GM19238 (cell line): ENCODE measurements around the gene SLC35F2.
"Not testable (repeated sequence)": the region's sequence is repeated elsewhere in the genome, so short reads cannot be mapped to it uniquely, and the experiment has no call there.

ENCODE experiments used
- DNase-seq: peaks from one replicate; pipeline ENCODE4 v3.0.0; 2011; ENCODE audit warnings: low spot score; ENCODE audit not compliant: insufficient read length

SLC35F2 gene

GRCh38 chr11:107791343-107792048 lies 67.1 kb downstream of the SLC35F2 start:
- DNase-seq, result no peak

DNA sequence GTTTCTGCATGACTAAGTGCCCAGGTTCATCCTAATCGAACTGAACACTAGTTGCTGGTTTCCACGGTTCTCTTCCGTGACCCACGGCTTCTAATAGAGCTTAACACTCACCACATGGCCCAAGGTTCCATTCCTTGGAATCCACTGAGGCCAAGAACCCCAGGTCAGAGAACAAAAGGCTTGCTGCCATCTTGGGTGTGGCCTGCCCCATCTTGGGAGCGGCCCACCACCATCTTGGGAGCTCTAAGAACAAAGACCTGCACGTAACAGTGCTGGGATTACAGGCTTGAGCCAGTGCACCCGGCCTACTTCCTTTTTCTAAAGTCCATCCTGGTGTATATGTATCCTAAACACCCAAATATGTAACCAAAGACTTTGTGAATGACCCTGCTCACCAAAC lies 68.8 kb downstream of the SLC35F2 start:
- no peak for DNase-seq

- DNase-seq, result no peak
Observed at GRCh38 chr11:107787733-107788132, 70.9 kb downstream of the SLC35F2 start.

DNA sequence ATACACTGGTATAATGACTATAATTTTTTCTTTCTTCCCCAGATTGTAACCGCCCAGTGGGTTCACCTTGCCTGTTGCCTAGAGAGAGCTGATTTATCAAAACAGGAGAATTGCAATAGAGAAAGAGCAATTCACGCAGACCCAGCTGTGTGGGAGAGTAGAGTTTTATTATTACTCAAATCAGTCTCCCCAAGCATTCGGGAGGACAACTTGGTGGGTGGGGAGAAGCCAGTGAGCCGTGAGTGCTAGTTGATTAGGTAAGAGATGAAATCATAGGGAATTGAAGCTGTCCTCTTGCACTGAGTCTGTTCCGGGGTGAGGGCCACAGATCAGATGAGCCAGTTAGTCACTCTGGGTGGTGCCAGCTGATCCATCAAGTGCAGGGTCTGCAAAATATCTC lies 73.2 kb downstream of the SLC35F2 start:
- DNase-seq, result no peak

DNA sequence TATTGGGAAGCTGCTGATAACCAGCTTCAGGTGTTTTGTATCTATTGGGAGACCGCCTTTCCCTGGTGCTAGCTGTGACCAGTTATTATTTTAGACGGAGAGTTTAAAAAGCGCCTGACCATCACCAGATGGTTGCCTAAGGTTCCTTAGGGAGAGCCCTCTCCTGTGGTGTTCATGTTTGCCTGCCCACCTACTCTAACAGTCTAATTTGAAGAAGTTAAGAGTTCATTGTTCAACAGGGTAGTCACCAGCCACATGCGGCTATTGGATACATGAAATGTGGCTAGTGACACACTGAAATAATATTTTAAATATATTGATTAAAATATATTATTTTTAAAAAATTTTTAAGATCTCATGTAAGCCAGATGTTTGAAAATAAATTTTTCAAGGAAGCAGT lies 75.5 kb downstream of the SLC35F2 start:
- no peak for DNase-seq

- no peak for DNase-seq
Observed at GRCh38 chr11:107780775-107781174, 77.8 kb downstream of the SLC35F2 start.

DNA sequence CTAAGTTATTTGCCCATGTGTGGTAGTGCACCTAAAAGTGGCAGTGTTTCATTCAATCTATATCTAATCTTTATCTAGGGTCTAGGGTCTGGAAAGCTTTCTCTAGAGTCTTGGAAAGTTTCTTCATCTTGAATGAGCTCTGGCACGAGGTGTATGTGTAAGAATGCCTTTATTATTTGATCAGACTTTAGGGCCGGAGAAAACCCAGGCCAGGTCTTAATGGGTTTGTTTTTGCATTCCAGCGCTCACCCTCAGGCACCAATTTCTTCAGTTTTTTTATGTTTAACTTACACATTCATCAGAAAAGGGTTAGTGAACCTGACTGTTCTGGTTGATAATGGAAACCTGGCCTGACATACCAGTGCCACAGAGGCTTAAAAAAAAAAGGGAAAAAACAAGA lies 78.5 kb downstream of the SLC35F2 start:
- DNase-seq, result no peak

- no peak for DNase-seq
Observed at GRCh38 chr11:107778839-107779517, 79.6 kb downstream of the SLC35F2 start.

DNA sequence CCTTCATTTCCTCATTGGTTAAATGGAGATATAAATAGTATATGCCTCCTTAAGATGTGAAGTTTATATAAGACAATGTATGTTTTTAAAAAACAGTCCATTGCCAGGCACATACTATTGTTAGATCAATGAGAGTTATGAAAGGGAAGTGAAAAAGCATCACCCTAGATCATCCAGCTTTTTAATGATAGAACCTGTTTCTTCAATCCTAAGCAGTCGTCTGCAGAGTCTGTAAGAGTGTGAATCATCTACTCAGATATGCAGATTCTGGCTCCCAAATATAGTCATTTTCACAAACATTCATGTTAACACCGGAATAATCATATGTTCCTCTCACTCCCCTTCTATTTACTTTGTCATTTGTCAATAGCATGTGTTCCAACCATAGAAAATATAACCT lies 81.5 kb downstream of the SLC35F2 start:
- DNase-seq, result no peak

DNA sequence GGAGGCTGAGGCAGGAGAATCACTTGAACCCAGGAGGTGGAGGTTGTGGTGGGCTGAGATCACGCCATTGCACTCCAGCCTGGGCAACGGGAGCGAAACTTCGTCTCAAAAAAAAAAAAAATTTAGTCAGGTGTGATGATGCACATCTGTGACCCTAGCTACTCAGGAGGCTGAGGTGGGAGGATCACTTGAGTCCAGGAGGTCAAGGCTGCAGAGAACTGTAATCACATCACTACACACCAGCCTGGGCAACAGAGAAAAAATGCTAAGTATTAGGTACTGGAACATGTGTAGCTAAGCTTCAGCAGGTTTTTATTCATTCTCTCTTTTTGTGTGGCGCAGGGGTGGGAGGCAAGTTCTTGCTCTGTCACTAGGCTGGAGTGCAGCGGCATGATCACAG lies 82.5 kb downstream of the SLC35F2 start:
- DNase-seq, result no peak

- no peak for DNase-seq
Observed at GRCh38 chr11:107770551-107770951, 88.0 kb downstream of the SLC35F2 start.

GRCh38 chr11:107769189-107769588 lies 89.4 kb downstream of the SLC35F2 start:
- DNase-seq, result no peak

- DNase-seq, result not testable (repeated sequence)
Observed at GRCh38 chr11:107758719-107759355, 99.8 kb downstream of the SLC35F2 start.

GRCh38 chr11:107757661-107758060 lies 100.9 kb downstream of the SLC35F2 start:
- DNase-seq, result no peak

DNA sequence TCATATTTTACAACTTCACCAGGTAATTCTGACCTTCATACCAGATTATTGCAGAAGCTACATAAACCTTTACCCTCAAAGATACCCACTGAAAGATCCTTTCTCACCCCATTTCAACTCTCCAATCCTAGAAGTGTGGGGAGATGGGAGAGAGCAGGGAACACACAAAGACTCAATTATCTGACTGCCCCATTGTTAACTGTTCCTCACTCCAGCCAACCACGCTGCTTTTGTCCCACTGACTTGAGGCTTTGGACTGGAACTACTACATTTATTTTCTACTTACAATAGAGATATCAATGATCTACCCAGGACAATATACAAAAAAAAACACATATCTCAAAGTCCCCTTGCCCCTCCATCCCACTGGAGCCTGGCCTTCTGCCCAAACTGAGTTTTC lies 102.0 kb downstream of the SLC35F2 start:
- no peak for DNase-seq

- DNase-seq, result no peak
Observed at GRCh38 chr11:107752949-107753822, 105.4 kb downstream of the SLC35F2 start.

DNA sequence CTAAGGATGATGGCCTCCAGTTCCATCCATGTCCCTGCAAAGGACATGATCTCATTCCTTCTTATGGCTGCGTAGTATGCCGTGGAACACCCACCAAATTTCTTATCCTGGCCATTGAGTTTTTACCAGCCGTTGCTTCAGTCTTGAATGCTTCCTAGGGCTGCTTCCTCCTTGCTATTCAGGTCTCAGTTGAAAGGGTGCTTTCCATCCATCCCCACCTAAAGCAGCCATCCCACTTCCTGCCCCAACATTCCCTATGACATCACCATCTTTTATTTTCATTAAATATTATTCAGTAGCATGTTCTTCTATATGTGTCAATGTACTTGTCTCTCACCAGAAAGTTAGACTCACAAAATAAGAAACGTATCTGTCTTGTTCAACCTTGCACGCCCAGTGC lies 106.1 kb downstream of the SLC35F2 start:
- DNase-seq, result no peak

GRCh38 chr11:107751082-107751481 lies 107.5 kb downstream of the SLC35F2 start:
- DNase-seq, result no peak

- no peak for DNase-seq
Observed at GRCh38 chr11:107750313-107750712, 108.3 kb downstream of the SLC35F2 start.

- no peak for DNase-seq
Observed at GRCh38 chr11:107747622-107748021, 111.0 kb downstream of the SLC35F2 start.

GRCh38 chr11:107744736-107745135 lies 113.9 kb downstream of the SLC35F2 start:
- no peak for DNase-seq

DNA sequence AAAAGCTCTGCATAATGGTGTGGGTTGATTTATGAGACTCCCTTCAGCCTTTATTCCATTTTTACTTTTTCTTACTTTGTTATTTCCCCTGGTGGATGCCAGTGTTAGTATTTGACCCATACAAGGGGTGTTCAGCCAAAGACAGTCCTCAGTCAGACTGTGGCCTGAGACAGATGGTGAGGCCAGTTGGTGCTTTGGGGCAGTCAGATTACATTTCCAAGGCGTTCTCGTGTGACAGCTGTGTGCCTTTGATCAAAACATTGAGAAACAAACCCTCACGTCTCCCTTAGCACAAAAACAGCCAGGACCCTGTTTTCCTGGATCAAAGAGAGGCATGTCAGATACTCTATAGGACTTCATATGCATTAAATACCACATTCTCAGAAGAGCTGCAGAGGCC lies 115.4 kb downstream of the SLC35F2 start:
- no peak for DNase-seq
